HG03039 (cell line): ENCODE results near the gene STKLD1.
"Not testable (repeated sequence)": the region's sequence is repeated elsewhere in the genome, so short reads cannot be mapped to it uniquely, and the experiment has no call there.

Source experiments
- ATAC-seq: cut with Tn5 transposase; IDR thresholded peaks from one replicate; pipeline ENCODE4 v1.9.1; 2021; ENCODE audit warnings: mild to moderate bottlenecking, moderate library complexity; ENCODE audit not compliant: unreplicated experiment

The STKLD1 gene

DNA sequence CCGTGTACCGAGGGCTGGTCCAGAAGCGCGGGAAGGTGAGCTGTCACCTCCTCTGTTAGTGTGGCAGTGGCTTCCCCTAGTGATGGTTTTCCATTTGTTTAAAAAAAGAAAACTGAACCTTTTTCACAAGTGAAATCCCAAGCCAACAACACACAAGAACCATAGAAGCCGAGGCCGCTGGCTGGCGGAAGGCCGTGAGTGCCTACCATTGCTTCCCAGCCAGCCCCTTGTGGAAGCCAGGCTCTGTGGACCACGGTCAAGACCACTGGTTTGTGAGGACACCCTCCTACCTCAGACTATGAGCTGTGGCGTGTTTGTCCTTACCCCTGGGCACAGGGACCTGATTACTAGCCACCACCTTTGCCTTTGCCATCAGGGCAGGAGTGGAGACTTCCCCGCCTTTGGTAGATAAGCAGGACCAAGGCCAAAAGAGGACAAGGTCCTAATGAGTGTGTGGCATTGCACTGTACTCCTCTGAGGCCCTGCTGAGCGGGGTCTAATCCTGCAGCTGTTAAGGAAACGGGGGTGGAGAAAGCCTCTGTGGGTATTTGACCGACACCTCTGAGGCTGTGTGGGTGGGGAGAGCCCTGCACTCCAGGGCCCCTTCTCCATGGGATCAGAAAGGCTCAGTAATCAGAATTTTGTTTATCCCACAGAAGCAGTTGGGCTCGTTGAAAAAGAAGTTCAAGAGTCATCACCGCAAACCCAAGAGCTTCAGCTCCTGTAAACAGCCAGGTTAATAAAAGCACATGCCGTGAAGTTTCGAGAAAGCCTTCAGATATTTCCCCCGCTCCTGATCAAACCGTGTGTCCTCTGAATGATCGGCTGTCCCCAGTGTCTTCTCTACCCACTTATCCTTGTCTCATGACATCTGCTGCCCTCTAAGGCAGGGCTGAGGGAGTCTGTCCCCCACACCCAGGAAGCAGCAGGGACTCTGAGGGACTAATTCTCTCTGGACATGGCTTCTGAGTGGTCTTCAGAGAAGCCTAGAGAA, 15.5 kb upstream of the STKLD1 start:
- ATAC-seq = no peak

DNA sequence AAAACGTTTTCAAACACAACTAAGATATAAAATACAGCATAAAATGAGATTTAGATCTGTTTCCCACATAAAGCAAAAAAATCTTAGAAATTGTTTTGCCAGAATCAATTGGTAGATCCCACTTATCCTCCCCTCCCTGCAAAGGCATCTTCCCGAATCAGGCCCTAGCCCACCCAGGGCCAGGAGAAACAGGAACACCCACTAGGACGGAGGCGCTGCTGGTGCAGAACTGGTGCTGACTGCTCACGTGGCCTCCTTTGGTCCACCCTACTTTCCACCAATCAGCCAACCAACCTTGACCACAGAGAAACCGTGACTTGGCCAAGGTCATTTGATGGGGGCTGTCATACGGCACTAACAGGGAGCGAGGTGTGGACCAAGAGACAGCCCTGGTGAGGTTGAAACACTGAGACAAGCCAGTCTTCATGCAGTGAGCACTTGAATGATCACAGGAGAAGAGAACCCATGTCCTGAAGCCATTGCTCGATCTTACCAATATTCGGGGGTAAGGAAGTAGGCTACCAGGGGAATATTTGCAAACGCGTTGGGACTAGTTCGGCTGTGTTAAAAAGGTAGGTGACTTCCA, 14.6 kb upstream of the STKLD1 start:
- no peak for ATAC-seq

DNA sequence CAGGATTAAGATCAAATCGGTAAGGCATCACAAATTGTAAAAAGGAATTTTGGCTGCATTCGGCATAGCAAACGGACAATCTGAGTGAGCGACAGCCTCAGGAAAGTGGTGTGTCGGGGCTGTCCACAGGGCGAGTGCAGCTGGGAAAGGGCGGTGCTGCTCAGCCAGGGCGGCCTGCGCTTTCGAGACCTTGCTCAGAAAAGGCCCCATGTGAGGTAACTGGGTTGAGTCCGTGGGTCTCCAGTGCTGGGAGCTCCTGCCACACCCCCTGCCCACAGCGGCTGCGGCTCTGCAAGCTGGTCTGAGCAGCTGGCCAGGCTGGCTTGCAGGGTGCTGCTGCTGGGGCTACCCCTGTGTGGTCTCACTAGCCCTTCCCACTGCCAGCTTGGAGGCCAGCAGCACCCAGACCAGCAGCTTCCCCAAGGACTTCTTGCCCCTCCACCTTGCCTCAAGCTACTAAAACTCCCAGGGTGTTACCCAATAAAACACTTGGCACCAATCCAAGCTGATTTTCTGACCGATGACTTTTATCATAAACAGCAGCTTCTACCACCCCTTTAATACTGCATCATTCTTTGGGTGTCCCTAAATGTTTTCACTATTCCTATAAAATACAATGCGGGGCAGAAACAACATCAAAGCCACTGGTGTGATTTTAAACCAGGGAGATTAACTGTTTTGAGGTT, 13.7 kb upstream of the STKLD1 start:
- ATAC-seq = no peak

DNA sequence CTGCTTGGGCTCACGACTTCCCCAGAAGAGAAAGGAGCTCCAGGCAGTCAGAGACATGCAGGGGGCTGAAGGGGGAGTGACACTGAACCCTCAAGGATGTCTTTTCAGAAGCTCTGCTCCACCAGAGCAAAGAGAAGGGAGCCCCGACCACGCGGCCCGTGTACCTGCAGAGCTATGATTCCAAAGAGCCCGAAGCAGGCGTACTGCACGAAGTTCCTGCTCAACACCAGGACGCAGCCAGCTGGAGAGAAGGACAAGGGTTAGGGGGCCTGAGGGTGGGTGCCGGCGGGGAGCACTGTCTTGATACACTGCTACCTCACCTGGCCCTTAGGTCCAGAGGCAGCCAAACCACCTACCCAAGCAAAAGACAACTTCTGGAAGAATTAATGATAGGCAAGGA, 9.7 kb upstream of the STKLD1 start:
- ATAC-seq = no peak

DNA sequence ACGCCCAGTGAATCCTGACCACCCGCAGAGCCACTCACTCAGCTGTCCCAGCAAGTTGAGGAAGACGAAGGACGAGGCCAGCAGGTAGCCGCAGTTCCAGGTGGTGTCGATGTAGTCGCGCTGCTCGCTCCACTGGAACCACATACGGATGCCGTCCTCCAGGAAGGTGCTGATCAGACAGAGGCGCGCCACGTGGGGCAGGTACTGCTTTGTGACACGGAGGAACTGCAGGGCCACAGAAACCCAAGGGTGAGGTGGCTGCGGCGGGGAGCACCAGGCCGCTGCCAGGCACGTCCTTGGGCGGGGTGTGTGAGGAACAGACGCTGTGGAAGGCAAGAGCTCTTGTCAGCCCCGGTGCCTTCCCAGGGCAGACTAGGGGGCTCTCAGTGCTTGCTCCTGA, 8.9 kb upstream of the STKLD1 start:
- ATAC-seq = no peak

DNA sequence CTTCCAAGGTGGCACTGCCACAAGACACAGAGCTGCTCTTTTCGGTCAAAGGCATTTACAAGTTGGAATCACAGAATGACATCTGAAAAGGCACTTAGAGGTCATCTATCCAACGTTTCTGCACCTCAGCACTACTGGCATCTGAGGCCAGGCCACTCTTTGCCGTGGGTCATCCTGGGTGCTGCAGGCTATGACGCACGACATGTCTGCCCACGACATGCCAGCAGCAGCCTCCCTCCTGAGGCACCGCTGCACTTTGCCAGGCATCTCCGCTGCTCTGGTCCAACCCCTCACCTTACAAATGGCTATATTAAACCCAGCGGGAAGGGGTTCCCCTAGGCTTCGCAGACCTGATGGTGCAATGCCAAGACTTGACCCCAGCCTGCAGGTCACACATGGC, 8.4 kb upstream of the STKLD1 start:
- ATAC-seq = no peak

DNA sequence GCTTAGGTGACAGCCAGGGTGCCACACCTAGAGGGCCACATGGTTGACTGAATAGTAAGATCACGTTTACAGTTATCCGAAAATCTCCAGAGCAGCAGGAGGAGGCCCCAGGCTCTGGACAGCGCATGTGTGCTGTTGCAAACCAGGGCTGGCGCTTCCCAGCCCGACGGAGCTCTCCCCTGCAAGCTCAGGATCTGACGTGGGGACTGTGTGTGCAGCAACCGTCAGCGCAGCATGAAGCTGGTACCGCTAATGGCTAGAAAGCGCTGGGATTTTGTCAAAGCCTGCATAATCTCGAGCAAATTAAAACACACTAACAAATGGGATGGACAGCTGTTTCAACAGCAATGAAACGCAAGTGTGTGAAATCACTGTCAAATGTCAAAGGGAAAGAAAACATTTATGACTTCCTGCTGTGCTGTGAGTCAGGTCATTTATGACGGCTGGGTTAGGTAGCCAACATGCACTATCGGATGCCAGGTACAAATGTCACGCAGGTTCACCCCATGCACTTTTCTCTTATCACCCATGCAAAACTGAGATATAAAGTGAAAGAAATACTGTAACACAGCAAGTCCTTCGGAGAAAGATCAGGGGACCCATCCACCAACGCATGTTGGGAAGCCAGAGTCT, 7.8 kb upstream of the STKLD1 start:
- ATAC-seq = no peak

DNA sequence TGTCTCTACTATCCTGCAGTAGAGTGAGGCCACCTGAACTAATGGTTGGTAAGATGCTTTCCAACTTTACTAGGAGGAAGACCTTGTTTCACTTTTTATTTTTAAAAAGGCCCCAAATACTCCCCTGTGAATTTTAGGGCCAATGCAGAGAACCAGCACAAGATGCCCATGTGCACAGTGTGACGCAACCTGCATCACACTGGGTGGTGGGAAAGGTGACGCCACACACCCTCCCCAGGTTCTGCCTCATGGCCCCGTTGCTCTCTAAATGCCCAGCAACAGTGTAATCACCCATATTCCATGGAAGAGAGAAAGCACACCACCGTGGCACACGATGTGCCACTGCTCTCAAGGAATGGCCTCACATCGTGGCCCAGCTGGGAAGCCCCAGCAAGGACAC, 6.7 kb upstream of the STKLD1 start:
- no peak for ATAC-seq

DNA sequence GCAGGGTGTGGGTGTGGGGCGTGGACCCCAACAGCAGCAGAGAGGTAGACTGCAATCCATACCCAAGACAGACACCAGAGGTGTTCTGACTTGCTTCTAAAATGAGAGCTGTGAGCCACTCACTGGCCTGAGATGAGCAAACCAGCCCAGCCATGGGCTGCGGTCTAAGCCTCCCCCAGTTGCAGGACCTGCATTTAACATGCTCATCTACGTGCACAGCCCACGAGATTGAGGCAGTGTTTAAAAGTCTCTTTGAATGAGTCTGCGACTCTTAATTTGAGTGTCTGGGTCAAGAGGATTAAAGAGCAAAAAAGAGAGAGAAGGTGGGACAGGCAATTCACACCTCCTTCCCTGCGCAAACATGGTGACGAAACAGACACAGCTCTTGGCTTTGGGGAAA, 6.2 kb upstream of the STKLD1 start:
- ATAC-seq = no peak

DNA sequence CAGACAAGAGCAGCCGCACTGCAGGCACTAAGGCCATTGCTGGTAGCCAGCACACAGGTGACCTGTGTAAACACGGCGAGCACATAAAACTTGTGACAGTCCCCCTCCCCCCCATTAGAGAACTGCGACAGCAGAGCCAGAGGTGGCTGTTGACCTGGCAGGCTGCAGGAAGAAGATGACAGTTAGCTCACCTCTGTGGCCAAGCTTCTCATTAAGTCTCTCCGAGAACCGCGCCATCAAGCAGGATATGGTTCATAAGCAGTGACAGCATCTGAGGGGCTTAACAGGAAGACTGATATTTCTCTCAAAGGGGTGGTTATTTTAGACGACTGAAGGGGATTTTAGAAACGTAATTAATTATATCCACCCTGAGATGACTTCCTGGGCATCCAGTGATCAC, 5.5 kb upstream of the STKLD1 start:
- ATAC-seq = no peak

DNA sequence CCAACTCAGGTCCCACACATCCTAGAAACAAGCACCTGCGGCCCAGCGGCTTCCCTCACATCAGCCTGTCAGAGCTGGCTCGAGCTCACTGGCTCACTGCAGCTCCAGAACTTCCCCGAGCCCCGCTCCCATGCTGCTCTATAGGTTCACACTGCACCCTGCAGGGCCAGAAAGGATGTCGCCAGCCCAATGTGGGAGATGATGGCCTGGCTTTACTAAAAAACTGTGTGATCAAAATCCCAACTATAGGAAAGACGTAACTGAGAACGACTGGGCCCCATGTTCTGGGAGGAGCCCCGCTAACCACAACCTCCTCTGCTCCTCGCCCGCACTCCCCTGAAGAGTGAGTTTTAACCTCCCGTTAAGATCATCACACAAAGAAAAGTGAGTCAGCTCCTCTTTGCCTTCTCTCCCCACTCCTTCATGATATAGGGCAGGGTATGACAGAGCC, 4.9 kb upstream of the STKLD1 start:
- no peak for ATAC-seq

DNA sequence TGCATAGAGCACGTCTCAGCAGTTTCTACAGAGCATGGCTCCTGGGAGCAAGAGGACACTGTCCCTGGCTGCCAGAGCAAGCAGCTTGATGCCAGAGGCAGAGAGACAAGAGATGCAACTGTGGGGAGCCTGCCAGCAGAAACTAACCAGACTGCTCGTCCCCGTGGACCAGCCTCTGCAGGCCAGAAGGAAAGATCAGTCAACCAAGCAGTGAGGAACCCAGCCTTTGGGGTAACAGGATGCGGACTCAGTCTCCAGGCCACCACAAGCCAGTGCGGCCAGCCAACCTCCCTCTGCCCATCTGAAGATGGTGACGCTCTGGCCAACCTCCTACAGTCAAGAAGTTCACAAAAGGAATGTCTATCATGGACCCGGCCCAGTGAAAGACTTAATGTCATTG, 4.0 kb upstream of the STKLD1 start:
- no peak for ATAC-seq

DNA sequence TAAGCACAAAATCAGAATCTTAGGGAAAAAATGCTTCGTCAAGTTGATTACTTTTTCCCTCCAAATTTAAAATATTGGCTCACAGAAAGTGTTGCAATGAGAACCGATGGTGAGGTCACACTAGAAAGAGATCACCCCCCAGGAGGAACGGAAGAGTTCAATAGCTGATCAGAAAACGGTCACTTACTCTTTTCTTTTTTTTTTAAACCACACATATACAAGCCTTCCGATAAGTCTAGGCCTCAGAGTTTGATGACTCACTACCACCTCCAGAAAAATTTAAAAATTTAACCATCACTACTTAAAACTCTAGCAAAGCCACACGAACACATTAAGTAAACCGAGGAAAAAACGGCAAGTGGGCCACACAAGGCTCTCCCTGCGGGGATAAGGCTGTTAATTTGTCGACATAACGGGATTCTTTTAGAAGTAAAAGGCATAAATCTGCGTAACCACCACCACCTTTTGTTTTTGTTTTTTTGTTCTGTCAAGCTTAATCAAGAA, 1.5 kb upstream of the STKLD1 start:
- ATAC-seq = no peak

DNA sequence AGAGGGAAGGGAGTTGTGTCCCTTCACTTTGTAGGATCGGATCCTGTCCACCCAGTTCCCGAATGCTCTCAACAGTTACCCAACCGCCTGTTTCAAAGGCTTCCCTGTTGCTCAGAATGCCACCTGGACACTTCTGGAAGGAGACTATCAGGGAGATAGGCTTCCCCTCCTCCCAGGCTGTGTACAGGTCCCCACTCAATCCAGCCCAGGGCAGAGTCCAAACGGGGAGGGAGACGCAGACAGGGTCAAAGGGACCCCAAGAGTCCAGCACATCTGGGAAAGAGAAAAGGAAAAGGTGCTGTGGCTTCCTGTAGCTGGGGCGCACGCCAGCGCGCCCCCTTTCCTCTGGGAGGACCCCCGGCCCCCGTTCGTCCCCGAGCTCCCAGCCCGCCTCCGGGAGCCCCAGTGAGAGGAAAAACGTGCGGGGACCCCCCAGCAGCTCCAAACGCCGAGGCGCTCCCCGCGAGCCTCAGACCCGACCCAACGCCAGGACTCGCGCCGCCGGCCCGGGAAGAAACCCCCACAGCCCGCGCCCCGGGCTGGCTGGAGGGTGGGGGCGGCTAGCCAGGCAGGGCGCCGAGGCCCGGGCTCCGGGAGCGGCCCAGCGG, 946 bp upstream of the STKLD1 start:
- ATAC-seq = no peak

DNA sequence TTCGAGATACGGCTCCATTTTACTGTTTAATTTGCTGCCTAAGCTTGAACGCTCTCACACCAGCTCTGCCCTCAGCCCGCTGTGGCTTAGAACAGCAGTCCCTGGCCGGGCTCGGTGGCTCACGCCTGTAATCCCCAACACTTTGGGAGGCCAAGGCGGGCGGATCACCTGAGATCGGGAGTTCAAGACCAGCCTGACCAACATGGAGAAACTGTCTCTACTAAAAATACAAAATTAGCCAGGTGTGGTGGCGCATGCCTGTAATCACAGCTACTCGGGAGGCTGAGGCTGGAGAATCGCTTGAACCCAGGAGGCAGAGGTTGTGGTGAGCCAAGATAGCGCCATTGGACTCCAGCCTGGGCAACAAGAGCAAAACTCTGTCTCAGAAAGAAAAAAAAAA, 1.1 kb downstream of the STKLD1 start:
- not testable (repeated sequence) for ATAC-seq

DNA sequence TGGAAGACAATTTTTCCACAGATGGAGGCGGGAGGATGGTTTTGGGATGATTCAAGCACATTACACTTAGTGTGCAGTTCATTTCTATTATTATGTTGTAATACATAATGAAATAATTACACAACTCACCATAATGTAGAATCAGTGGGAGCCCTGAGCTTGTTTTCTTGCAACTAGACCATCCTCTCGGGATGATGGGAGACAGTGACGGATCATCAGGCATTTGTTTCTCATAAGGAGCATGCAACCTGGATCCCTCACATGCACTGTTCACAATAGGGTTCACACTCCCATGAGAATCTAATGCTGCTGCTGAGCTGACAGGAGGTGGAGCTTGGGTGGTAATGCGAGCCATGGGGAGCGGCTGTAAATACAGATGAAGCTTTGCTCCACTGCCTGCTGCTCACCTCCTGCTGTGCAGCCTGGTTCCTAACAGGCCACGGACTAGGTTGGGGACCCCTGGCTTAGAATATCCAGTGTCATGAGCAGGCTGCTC, 1.6 kb downstream of the STKLD1 start:
- ATAC-seq = no peak

DNA sequence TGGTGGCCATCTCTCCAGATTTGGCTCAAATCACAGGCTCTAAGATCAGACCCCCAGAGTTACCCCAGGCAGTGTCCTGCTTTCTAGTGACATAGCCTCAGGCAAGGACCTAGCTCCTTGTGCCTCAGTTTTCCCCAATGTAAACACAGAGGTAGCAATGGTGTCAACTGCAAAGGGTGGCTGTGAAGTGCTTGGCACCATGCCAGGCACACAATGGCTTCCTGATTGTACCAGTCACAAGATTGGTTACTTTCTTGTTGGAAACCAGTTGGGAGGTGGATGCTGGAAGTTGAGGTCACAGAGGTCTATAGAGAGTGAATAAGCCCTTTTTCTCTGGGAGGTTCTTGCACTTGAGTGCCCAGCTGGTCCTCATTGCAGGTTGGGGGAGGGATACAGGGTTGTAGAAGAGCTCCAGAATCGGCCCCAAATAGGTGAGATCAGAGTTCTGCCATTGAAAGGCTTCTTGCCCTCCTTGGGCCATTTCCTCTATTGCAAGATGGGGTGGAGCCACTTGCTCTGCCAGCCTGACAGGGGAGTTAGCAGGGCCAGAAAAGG, 2.3 kb downstream of the STKLD1 start:
- ATAC-seq = no peak

DNA sequence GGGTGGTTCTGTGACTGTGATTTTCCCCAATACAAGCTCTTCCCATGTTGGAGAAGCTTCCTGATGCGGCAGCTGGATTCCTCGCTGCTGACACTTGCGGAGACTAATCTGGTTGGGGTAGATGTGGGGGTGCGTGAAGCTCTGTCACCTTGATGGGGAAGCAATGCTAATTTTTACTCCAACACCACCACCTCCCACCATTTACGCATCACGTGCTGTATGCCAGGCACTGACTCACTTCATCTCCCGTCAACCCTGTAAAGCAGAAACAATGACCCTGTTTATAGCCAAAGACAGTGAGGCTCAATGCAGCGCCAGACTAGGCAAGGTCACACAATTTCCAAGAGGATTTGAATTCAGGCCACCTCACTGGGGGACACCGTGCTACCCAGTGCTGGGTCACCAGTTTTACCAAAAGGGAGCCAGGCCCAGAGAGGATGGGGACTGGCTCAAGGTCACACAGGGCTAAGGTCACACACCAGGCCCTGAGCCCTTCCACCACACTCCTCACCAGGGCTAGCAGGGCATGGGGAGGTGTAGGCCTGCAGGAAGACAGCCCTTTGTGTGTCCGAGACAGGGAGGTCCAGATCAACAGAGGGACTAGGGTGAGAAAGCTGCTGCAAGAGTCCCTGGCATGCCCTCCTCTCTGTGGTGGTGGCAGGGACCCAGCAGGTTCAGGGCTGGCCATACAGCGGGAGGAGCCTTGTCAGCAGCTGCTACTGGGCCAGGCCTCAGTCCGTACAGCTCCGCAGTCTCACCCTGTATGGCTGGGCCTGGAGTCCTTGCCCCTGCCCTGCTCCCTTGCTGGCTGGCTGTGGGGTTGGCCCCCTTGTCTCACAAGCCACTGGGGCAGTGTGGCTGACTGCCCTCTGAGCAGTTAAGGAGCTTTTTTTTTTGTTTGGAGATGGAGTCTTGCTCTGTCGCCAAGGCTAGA, 3.3 kb downstream of the STKLD1 start:
- ATAC-seq = no peak

DNA sequence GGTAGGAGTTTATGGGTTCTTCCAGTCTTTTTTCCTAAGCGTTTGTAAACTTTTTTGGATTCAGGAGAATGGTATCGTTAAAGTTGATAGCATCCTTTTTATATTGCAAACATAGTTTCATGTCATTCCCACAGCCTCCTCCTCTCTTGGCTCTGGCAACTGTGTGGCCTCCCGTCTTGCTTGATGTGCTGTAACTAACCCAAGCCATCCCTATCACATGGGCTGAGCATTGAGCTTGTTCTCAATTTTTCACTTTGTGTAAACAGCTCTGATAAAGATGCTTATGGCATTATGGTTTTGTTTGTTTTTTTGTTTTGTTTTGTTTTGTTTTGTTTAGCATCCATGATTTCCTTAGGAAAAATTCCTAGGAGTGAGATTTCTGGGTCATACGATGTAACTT, 4.6 kb downstream of the STKLD1 start:
- ATAC-seq = no peak
